GM13977 (cell line): Measurements from ENCODE around the gene CKAP4.

Experiments
- DNase-seq: peaks from one replicate; pipeline ENCODE4 v3.0.0; 2012; ENCODE audit warnings: low spot score
- in situ Hi-C: fragments of 300-500 bp; cut with MboI; formaldehyde crosslinking; loops from one replicate; pipeline ENCODE4 v1.12.0; 2022; ENCODE audit warnings: low sequenced_read_pairs, low pct_unique_long_range_greater_than_20kb, mixed read lengths, inconsistent platforms; ENCODE audit not compliant: unreplicated experiment
- TF ChIP-seq, protein P1 (sequence below): IDR thresholded peaks from 2 replicates; pipeline ENCODE4 v1.5.1; 2012; ENCODE audit warnings: mild to moderate bottlenecking, control low read depth; ENCODE audit not compliant: insufficient read depth; ENCODE audit errors: extremely low read depth, missing control alignments

Gene CKAP4, protein sequence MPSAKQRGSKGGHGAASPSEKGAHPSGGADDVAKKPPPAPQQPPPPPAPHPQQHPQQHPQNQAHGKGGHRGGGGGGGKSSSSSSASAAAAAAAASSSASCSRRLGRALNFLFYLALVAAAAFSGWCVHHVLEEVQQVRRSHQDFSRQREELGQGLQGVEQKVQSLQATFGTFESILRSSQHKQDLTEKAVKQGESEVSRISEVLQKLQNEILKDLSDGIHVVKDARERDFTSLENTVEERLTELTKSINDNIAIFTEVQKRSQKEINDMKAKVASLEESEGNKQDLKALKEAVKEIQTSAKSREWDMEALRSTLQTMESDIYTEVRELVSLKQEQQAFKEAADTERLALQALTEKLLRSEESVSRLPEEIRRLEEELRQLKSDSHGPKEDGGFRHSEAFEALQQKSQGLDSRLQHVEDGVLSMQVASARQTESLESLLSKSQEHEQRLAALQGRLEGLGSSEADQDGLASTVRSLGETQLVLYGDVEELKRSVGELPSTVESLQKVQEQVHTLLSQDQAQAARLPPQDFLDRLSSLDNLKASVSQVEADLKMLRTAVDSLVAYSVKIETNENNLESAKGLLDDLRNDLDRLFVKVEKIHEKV

DNA sequence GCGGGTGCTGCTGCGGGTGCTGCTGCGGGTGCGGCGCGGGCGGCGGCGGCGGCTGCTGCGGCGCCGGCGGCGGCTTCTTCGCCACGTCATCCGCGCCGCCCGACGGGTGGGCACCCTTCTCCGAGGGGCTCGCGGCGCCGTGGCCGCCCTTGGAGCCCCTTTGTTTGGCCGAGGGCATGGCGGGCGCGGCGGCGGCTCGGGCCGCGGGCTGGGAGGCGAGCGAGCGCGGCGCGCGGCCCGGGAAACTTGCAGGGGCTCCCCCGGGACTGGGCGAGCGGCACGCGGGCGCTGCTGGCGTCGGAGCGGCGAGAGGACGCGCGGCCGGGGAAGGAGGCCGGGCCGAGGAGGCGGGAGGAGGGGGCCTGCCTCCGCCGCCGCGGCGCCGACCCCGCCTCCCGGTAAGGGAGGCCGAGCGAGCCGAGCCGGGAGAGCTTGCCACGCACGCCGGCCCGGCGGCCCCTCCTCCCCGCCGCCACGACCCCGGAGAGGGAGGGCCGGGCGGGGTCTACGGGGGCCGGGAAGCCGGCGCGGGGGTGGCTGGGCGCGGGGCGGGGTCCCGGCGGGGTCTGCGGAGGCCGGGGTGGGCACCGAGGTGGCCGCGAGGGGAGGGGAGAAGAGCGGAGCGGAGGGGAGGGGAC is at the start of gene CKAP4:
Gene CKAP4 (minus strand): TSS at position 347 of the 638 bp plus-strand sequence. CDS start 169 bp downstream, at position 178.
- TF ChIP-seq, protein P1, sequence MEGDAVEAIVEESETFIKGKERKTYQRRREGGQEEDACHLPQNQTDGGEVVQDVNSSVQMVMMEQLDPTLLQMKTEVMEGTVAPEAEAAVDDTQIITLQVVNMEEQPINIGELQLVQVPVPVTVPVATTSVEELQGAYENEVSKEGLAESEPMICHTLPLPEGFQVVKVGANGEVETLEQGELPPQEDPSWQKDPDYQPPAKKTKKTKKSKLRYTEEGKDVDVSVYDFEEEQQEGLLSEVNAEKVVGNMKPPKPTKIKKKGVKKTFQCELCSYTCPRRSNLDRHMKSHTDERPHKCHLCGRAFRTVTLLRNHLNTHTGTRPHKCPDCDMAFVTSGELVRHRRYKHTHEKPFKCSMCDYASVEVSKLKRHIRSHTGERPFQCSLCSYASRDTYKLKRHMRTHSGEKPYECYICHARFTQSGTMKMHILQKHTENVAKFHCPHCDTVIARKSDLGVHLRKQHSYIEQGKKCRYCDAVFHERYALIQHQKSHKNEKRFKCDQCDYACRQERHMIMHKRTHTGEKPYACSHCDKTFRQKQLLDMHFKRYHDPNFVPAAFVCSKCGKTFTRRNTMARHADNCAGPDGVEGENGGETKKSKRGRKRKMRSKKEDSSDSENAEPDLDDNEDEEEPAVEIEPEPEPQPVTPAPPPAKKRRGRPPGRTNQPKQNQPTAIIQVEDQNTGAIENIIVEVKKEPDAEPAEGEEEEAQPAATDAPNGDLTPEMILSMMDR = no peak
- peak; percentile 85 for DNase-seq
- in situ Hi-C loops = no loop called here

DNA sequence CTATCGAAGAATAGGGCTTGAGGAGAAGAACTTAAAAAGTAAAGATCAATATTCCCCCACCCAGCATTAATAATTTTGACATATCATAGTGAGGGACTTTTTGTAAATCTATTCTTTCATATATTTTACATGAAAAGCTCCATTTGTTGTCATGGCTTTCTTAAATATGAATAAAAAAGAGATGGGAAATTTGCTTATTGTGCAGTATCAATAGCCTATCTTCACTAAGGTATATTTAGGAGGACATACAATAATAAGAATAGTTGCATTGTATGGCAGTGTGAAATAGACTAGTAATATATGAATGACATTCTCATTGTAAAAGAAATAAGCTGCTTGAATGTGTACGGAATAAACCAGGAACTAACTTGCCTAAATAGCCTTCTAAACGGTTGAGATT is 49.3 kb upstream of the CKAP4 start:
- in situ Hi-C loops = no loop called here
- TF ChIP-seq, protein P1 = no peak
- no peak for DNase-seq

DNA sequence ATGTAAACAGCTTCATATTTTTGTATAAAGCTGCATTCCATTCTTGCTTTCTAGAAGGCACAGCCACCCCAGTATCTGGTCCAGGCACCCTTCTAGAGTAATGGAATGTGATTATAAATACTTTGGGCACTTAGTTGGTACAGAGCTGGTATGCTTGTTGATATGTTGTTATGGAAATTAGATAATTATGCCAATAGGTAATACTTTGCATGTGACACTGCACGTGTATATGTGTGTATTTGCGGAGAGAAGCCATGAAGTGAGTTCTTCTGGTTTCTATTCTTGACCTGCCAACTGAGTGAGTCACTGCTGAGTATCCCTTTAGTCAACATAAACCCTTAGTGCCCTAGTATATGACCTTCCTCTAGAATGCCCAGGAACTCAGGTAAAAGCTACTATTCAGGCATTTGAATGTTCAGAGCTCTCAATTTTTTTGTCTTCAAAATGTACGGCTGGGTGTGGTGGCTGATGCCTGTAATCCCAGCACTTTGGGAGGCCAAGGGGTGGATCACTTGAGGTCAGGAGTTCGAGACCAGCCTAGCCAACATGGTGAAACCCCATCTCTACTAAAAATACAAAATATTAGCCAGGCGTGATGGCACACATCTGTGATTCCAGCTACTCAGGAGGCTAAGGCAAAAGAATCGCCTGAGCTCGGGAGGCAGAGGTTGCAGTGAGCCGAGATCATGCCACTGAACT is 48.5 kb upstream of the CKAP4 start:
- TF ChIP-seq, protein P1 = no peak
- DNase-seq = no peak
- in situ Hi-C loops = no loop called here

DNA sequence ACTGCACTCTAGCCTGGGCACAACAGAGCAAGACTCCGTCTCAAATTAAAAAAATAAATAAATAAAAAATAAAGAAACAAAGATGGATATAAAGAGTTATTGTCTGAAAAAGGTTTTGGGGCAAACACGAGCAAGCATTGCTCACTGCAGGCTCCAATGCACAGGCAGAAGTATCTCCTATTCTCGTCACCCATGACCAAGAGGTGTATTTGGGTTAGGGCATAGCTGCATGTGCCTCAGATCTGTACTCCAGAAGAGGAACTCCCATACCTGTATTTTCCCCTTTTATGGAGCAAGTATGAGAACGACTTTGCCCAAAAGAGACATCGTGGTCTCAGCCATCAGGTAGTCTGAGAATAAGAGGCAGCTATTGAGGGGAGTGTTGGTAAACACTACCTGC is 44.5 kb upstream of the CKAP4 start:
- DNase-seq = no peak
- in situ Hi-C loops = no loop called here
- TF ChIP-seq, protein P1 = no peak

DNA sequence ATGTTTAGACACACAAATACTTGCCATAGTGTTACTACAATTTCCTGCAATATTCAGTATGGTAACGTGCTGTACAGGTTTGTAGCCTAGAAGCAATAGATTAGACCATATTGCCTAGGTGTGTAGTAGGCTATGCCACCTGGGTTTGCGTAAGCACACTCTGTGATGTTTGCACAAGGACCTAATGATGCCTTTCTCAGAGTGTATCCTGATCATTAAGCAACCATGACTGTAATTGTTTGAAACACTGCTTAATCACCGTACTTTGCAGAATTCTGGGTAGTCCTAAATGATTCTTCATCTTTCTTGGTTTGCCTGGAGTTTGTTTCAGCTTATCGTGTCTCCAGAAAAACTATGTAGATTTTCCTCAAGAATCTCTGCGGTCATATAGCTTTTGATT is 43.5 kb upstream of the CKAP4 start:
- TF ChIP-seq, protein P1 = no peak
- in situ Hi-C loops = no loop called here
- DNase-seq = no peak

DNA sequence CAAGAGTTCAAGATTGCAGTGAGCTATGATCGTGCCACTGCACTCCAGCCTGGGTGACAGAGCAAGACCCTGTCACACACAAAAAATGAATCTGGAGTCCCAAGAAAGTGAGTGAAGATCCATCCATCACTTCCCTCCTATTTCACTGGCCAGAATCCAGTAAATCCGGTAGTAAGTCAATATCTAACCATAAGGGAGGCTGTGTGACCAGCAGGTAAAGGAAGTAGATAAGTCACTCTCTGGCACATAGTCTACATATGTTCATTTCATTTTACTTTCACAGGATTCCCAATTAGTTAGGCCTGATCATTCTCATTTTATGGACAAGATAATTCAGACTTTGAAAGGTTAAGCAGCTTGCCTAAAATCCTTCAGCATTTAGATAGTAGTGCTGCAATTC is 42.8 kb upstream of the CKAP4 start:
- TF ChIP-seq, protein P1 = no peak
- in situ Hi-C loops = no loop called here
- DNase-seq = no peak
